Retinal pigment epithelial cell (primary cell): ENCODE measurements around the gene FAM193A.

Experiments
- DNase-seq: peaks from one replicate; pipeline ENCODE4 v3.0.0-alpha.2; 2010; ENCODE audit warnings: low read depth
- H3K4me3 ChIP-seq: 2 replicates; pipeline ENCODE4 v1.5.1; 2011; ENCODE audit warnings: mild to moderate bottlenecking, low read length, control low read depth, moderate library complexity
- CTCF ChIP-seq: conservative IDR thresholded peaks from 2 replicates; pipeline ENCODE4 v1.5.1; 2011; ENCODE audit warnings: low read depth, low read length, control low read depth, inconsistent platforms

Gene FAM193A

GRCh38 chr4:2684486-2684885 is 148.0 kb downstream of the FAM193A start:
- TF ChIP-seq CTCF: no peak
- no peak overlapping the region for H3K4me3 ChIP-seq
- DNase-seq: no peak

- no peak overlapping the region for H3K4me3 ChIP-seq
- no peak for TF ChIP-seq CTCF
- no peak for DNase-seq
Measured at GRCh38 chr4:2685541-2685940, 149.1 kb downstream of the FAM193A start.

- DNase-seq: no peak
- TF ChIP-seq CTCF: no peak
- H3K4me3 ChIP-seq: no peak overlapping the region
Measured at GRCh38 chr4:2686379-2687265, 150.2 kb downstream of the FAM193A start.

- no peak for TF ChIP-seq CTCF
- H3K4me3 ChIP-seq: no peak overlapping the region
- DNase-seq: no peak
Measured at GRCh38 chr4:2688281-2688680, 151.8 kb downstream of the FAM193A start.

GRCh38 chr4:2688697-2689096 is 152.2 kb downstream of the FAM193A start:
- DNase-seq: no peak
- no peak overlapping the region for H3K4me3 ChIP-seq
- TF ChIP-seq CTCF: no peak

GRCh38 chr4:2689114-2689513 is 152.7 kb downstream of the FAM193A start:
- peak; percentile 50 for DNase-seq
- no peak overlapping the region for H3K4me3 ChIP-seq
- no peak for TF ChIP-seq CTCF

- H3K4me3 ChIP-seq: no peak overlapping the region
- TF ChIP-seq CTCF: no peak
- peak; percentile 63 for DNase-seq
Measured at GRCh38 chr4:2689825-2690700, 153.6 kb downstream of the FAM193A start.
